ENCODE measurements around the gene EPM2AIP1.

Gene EPM2AIP1

GRCh38 chr3:36944641-36945270 lies 48.2 kb downstream of the EPM2AIP1 start, which contains the start of gene TRANK1:
TRANK1 (minus strand) TSS chr3:36945054; CDS start chr3:36944809, 245 bp downstream.
- no peak for DNase-seq

GRCh38 chr3:36944012-36944640 lies 48.8 kb downstream of the EPM2AIP1 start:
- DNase-seq: no peak

- no peak for DNase-seq
Measured at GRCh38 chr3:36943601-36944000, 49.3 kb downstream of the EPM2AIP1 start.

- DNase-seq: no peak
Measured at GRCh38 chr3:36942638-36943248, 50.2 kb downstream of the EPM2AIP1 start.

- DNase-seq: no peak
Measured at GRCh38 chr3:36941658-36942057, 51.3 kb downstream of the EPM2AIP1 start.

GRCh38 chr3:36941162-36941561 lies 51.8 kb downstream of the EPM2AIP1 start:
- no peak for DNase-seq

- DNase-seq: no peak
Measured at GRCh38 chr3:36937492-36937891, 55.4 kb downstream of the EPM2AIP1 start.
